GM18520 (cell line): ENCODE measurements around the gene MYL6.
"Not testable (repeated sequence)": the region's sequence is repeated elsewhere in the genome, so short reads cannot be mapped to it uniquely, and the experiment has no call there.

Experiments used
- ATAC-seq: cut with Tn5 transposase; IDR thresholded peaks from one replicate; pipeline ENCODE4 v1.9.1; 2021; ENCODE audit not compliant: unreplicated experiment

MYL6 gene

DNA sequence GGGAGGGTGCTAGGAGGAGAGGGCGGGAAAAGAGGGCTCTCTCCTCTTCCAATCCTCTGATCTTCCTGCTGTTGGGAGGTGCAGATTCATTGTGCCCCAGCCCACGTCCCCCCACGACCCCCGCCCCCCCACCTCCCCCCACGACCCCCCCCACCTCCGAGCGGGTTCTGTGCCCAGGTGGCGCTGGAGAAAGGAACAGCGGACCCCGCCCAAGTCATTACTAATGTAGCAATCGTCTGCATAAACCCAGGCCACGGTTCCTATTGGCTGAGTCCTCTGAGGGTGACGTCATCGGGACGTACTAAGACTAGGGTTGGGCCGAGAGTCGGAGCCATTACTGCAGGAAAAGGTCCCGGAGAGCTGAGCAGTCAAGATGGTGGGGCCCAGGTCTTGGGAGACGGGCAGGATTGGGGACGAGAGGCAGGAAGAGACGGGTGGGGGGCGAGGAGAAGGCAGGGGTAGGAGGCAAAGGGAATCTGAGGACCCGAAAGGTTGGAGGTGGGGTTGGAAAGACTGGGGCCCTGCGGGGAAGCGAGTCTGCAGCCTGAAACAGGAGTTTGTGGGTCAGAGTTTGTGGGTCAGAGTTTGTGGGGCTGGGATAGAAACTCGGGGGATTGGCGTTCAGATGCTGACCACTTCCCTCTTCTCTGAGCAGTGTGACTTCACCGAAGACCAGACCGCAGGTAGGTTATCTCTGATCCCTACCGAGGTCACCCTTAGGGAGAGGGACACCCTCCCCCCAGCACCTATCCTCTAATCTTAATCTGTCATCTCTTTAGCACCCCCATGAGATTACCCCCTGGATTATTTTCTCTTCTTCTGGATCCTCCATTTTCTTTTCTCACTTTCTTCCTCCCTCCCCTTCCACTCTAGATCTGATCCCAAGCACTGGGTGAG, at the start of gene MYL6:
TSS of gene MYL6 (plus strand) at position 331 of the 897 bp plus-strand sequence. CDS start at position 374, 43 bp downstream.
- peak; percentile 79 for ATAC-seq

GRCh38 chr12:56110571-56110970, 47.6 kb upstream of the MYL6 start:
- ATAC-seq, result no peak

GRCh38 chr12:56114084-56114483, 44.1 kb upstream of the MYL6 start:
- no peak for ATAC-seq

- ATAC-seq, result no peak
Observed at GRCh38 chr12:56115329-56115728, 42.8 kb upstream of the MYL6 start.

DNA sequence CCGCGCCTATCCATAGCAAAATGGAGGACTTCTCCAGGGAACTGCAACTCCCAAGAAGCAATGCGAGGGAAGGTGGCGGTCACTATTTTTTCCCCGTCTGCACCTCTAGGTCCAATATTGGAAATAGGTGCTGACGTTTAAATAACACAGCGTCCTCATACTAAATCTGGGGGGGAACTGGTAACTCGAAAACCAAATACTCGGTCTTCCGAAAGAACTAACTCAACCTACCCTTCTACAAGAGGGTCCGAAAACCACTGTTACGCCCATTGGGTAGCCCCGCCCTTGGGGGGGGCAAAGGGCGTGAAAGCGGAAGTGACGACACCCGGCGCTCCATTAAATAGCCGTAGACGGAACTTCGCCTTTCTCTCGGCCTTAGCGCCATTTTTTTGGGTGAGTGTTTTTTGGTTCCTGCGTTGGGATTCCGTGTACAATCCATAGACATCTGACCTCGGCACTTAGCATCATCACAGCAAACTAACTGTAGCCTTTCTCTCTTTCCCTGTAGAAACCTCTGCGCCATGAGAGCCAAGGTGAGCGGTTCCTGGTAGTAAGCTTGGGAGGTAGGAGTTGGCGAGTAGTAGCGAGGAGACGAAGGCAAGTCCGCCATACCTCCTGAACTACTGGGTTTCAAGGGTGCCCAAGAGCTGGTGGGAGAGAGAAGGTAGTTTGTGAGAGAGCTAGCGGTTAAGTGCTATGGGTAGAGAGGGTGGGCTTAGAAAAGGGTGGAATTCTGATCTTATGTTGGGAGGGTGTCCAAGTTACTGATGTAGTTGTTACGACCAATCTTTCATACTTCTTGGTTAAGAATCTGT, 41.7 kb upstream of the MYL6 start, which contains the start of gene RPL41:
TSS of gene RPL41 (plus strand) at position 367 of the 815 bp plus-strand sequence.
- peak; percentile 27 for ATAC-seq

- not testable (repeated sequence) for ATAC-seq
Observed at GRCh38 chr12:56117082-56117706, 41.0 kb upstream of the MYL6 start.

- ATAC-seq, result peak; percentile 77
Observed at GRCh38 chr12:56117778-56118687, 40.1 kb upstream of the MYL6 start, which contains the start of gene ZC3H10. Gene ZC3H10 (plus strand): TSS chr12:56118266. CDS start chr12:56120563, 2,297 bp downstream.

DNA sequence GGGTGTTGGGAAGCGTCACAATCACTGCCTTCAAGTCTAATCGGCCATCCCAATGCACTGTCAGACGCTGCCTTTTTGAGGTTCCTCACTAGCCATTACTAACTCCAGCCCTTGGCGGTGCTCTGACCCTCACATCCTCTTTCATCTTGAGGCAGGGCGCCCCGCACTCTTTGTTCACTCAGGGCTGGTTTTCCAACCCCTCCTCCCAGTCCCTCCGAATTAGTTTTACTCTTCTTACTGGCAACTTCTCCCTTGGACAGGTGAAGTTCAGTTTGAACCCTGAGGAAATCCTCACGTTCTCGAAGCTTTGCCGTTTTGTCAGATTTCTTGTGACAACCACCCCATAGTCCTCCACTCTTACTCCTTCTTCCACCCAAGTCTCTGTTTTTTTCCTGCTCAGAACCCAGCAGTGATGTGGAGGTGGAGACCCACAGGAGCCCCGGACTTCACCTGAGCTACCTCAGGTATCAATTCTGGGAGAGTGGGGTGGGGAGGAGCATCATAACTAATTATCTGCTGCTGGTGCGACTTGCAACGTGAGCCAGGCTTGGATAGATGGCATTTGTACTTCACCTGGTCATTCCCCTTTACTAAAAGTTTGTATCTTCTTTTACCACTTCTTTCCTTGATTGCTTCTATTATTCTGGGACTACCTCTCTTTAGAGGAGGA, 39.3 kb upstream of the MYL6 start:
- no peak for ATAC-seq

DNA sequence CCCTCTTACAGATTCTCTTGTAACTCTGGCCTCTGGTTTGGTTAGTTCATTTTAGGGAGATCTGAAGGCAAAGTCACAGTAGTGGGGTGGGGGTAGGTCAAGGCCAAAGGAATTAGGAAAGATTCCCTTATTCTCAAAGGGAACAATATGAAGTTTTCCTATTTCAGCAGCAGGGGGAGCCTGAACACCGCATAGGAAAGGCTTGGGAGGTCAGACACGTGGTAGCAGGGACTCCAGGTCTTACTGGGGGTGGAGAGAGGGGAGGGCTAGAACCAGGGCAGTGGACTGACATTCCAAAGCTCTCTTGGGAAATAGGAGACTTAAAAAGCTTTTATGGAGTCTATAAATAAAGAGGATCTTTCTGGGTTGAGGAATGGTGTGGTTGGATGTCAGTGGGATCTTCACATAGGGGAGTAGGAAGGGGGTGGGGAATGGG, 38.8 kb upstream of the MYL6 start:
- ATAC-seq, result no peak

GRCh38 chr12:56120158-56120846, 37.9 kb upstream of the MYL6 start:
- ATAC-seq, result no peak

DNA sequence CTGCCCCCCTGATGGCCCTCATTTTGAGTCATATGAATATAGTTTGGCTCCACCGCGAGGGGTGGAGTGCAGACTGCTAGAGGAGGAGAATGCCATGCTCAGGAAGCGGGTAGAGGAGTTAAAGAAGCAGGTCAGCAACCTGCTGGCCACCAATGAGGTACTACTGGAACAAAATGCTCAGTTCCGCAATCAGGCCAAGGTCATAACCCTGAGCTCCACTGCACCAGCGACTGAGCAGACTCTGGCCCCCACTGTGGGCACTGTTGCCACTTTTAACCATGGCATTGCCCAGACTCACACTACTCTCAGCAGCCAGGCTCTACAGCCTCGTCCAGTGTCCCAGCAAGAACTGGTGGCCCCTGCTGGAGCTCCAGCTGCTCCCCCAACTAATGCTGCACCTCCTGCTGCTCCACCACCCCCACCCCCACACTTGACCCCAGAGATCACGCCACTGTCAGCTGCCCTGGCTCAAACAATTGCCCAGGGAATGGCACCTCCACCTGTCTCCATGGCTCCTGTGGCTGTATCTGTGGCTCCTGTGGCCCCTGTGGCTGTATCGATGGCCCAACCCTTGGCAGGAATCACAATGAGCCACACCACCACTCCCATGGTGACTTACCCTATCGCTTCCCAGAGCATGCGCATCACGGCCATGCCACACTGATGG, 36.8 kb upstream of the MYL6 start:
- ATAC-seq, result no peak

DNA sequence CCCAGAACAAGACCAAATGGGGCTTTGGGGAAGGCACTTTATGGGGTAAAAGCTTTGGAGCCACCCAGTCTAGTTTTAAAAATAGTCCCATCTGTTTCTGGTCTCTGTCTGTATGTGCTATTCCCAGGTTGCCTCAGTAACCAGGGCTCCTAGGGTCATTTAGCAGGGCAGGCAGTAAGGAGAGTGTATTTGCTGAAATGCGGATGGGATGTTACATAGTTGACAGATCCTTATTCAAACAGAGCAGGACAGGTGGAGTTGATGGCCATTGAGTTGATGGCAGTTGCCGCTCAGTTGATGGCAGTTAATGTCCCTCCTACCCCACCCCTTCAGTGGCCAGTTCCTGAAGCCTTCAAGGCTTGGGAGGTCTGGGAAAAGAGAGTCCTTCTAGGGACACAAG, 35.5 kb upstream of the MYL6 start:
- no peak for ATAC-seq

- no peak for ATAC-seq
Observed at GRCh38 chr12:56124133-56124532, 34.0 kb upstream of the MYL6 start.

DNA sequence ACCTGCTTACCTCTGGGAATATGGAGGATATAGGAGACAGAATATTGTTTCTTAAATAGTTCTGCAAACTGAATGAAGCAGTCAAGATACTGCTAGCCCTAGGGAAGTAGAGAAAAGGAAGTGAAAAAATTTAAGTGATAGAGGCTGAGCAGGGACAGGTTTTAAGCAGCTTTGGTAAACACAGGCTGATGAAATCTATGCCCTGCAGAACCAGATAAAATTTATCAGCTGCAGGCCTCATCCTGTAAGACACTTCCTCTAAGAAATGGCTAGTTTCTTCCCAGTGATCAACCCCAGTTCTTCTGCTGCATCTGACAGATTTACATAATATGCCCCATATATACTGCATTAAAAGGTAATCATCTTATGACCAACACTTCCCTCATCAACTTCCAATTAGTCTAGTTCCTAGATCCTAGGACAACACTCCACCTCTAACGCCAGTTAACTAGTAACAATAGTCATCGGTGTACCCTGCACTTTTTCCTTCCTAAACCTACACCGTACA, 31.4 kb upstream of the MYL6 start:
- no peak for ATAC-seq

DNA sequence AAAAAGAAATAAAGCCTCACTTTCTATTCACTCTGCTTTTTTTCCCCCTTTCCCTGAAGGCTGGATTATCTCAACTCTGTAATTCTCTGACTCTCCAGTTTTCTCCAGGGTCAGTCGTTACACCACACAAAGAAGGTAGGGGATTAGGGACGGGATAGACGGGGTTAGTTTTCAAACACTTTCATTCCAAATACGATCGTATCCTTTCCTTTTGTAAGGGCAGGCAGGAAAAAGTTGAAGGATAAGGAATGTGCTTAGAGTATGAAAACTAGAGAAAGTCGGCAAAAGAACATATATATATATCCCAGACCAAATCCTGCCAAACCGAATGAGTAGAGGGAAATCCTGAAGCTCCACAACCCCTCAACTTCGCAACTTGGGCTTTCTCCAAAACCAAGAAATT, 30.7 kb upstream of the MYL6 start:
- no peak for ATAC-seq

DNA sequence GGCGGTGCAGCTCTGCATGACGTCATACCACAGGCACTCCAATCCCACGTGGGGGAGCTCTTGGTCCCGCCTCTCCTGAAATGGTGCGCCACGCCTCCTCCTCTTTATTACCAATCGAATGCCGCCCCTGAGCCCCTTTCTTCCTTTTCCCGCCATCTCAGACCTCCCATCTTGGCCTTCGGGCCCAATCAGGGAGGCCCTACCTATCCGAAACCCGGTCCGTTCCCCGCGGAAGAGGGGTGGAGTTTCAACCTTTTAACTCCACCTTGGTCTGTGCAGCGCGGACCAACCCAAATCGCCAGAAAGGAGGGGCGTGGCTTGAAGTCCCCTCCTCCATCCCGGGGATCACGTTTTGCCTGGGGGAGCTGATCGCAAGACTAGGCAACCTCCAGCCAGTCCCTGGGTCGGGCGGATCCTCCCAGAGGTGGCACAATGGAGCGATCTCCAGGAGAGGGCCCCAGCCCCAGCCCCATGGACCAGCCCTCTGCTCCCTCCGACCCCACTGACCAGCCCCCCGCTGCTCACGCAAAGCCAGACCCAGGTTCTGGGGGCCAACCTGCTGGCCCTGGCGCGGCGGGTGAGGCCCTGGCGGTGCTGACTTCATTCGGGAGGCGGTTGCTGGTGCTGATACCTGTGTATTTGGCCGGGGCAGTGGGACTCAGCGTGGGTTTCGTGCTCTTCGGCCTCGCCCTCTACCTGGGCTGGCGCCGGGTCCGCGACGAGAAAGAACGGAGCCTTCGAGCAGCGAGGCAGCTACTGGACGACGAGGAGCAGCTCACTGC, 30.1 kb upstream of the MYL6 start, which contains the start of gene ESYT1:
TSS of gene ESYT1 (plus strand) at position 380 of the 782 bp plus-strand sequence. CDS start at position 433, 53 bp downstream.
- ATAC-seq, result peak; percentile 92

DNA sequence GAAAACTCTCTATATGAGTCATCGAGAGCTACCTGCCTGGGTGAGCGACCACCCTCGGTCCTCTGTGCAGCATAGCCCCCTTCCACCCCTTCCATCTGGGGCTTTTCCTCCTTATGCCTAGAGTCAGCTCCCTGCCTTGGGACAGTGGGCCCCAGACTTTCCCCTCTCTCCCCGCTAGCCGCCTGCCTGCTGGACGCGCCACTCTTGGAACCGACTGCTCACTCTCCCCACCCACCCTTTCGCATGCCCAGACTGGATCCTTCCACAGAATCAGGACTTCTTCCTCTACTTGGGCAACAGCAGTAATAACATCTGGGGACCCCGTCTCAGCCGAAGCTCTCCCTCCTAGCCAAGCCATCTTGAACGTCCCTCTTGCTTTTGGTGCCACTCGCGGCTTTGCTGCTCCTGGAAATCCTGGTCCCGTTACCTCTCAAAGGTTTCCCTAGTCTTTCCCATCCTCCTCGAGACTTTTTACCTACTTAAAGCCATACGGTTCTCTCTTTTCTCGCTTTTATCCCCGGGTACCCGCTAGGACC, 29.4 kb upstream of the MYL6 start:
- ATAC-seq, result no peak
